Osteoblast (primary cell): ENCODE data around the gene SMARCD3. TPM values are rescaled to one million over a fixed set of nuclear protein-coding genes. Genes with fewer than 3 reads are reported as not detected.

ENCODE experiments used
- DNase-seq: peaks from one replicate; pipeline ENCODE4 v3.0.0; 2011; ENCODE audit warnings: low spot score, mixed read lengths; ENCODE audit not compliant: insufficient read length; ENCODE audit errors: missing footprints
- H2AFZ ChIP-seq: 2 replicates; pipeline ENCODE4 v1.6.0; 2011; ENCODE audit warnings: mild to moderate bottlenecking, low read length
- H3K27ac ChIP-seq: 2 replicates; pipeline ENCODE4 v1.5.1; 2011; ENCODE audit warnings: mild to moderate bottlenecking, low read depth, low read length, moderate library complexity
- H3K27me3 ChIP-seq: 2 replicates; pipeline ENCODE4 v1.6.0; 2012; ENCODE audit warnings: mild to moderate bottlenecking, control low read depth, inconsistent platforms, low read length, moderate library complexity; ENCODE audit not compliant: insufficient read depth
- H3K36me3 ChIP-seq: 2 replicates; pipeline ENCODE4 v1.5.1; 2011; ENCODE audit warnings: mild to moderate bottlenecking, low read length, control low read depth, moderate library complexity; ENCODE audit not compliant: insufficient read depth
- H3K4me1 ChIP-seq: 2 replicates; pipeline ENCODE4 v1.5.1; 2011; ENCODE audit warnings: mild to moderate bottlenecking, low read length, control low read depth, moderate library complexity; ENCODE audit not compliant: insufficient read depth
- H3K4me2 ChIP-seq: 2 replicates; pipeline ENCODE4 v1.6.0; 2011; ENCODE audit warnings: mild to moderate bottlenecking, low read length; ENCODE audit not compliant: insufficient read depth
- H3K4me3 ChIP-seq: fragments of 200-600 bp; sonication (generic); 3 replicates; pipeline ENCODE4 v1.5.1; 2012; ENCODE audit warnings: mild to moderate bottlenecking, low read length, inconsistent platforms; ENCODE audit not compliant: insufficient read depth
- H3K79me2 ChIP-seq: 2 replicates; pipeline ENCODE4 v1.6.0; 2012; ENCODE audit warnings: mild to moderate bottlenecking, low read length, control low read depth, inconsistent platforms; ENCODE audit not compliant: insufficient read depth
- H3K9me3 ChIP-seq: 2 replicates; pipeline ENCODE4 v1.5.1; 2011; ENCODE audit warnings: low read depth, low read length, control low read depth
- H4K20me1 ChIP-seq: 2 replicates; pipeline ENCODE4 v1.6.0; 2012; ENCODE audit warnings: mild to moderate bottlenecking, low read length, control low read depth; ENCODE audit not compliant: insufficient read depth
- CTCF ChIP-seq: IDR thresholded peaks from 2 replicates; pipeline ENCODE4 v1.5.1; 2011; ENCODE audit warnings: mild to moderate bottlenecking, low read depth, low read length, moderate library complexity; ENCODE audit errors: extremely low read depth
- total RNA-seq: library from RNA; depleted of rRNA; stranded (reverse); fragments of >200 nt; gene quantifications from 2 replicates; pipeline ENCODE4 v1.2.3, GENCODE V29; 2012

SMARCD3 gene
- total RNA-seq, 1 donor, result 40.2 TPM

GRCh38 chr7:151274936-151275812 is 26.7 kb upstream of the SMARCD3 start:
- Histone ChIP-seq H3K9me3 (no peaks in the 10 kb centered on the region), H3K4me1 (peaks cover 4% of the 10 kb centered on the region), H3K4me3 (no peak overlapping the region), H3K27me3 (peaks cover 9% of the 10 kb centered on the region), H3K4me2 (no peak overlapping the region), H3K27ac (no peak overlapping the region), H3K79me2 (no peaks in the 10 kb centered on the region), H2AFZ (no peak overlapping the region), H4K20me1 (no peaks in the 10 kb centered on the region), H3K36me3 (no peaks in the 10 kb centered on the region)
- DNase-seq, result no peak
- no peak for TF ChIP-seq CTCF

GRCh38 chr7:151274396-151274795 is 25.9 kb upstream of the SMARCD3 start:
- no peak overlapping the region for H3K4me2 ChIP-seq
- no peak overlapping the region for H2AFZ ChIP-seq
- no peak overlapping the region for H3K27ac ChIP-seq
- H4K20me1 ChIP-seq, result no peaks in the 10 kb centered on the region
- H3K9me3 ChIP-seq, result no peaks in the 10 kb centered on the region
- peaks cover 4% of the 10 kb centered on the region for H3K4me1 ChIP-seq
- DNase-seq, result no peak
- TF ChIP-seq CTCF, result no peak
- H3K4me3 ChIP-seq, result no peak overlapping the region
- no peaks in the 10 kb centered on the region for H3K36me3 ChIP-seq
- no peaks in the 10 kb centered on the region for H3K79me2 ChIP-seq
- H3K27me3 ChIP-seq, result peaks cover 9% of the 10 kb centered on the region

GRCh38 chr7:151273651-151274390 is 25.3 kb upstream of the SMARCD3 start:
- Histone ChIP-seq H3K4me3 (no peak overlapping the region), H2AFZ (no peak overlapping the region), H3K9me3 (no peaks in the 10 kb centered on the region), H3K4me2 (no peak overlapping the region), H3K4me1 (peaks cover 4% of the 10 kb centered on the region), H3K36me3 (no peaks in the 10 kb centered on the region), H4K20me1 (no peaks in the 10 kb centered on the region), H3K27me3 (peaks cover 9% of the 10 kb centered on the region), H3K27ac (no peak overlapping the region), H3K79me2 (no peaks in the 10 kb centered on the region)
- DNase-seq, result no peak
- TF ChIP-seq CTCF, result no peak

GRCh38 chr7:151272877-151273276 is 24.4 kb upstream of the SMARCD3 start:
- H3K4me3 ChIP-seq, result no peak overlapping the region

More at GRCh38 chr7:151272877-151273276, 24.4 kb upstream of the SMARCD3 start:
- no peaks in the 10 kb centered on the region for H4K20me1 ChIP-seq
- no peak overlapping the region for H3K27ac ChIP-seq
- H3K79me2 ChIP-seq, result no peaks in the 10 kb centered on the region
- TF ChIP-seq CTCF, result no peak
- H3K36me3 ChIP-seq, result no peaks in the 10 kb centered on the region
- H3K4me1 ChIP-seq, result peaks cover 4% of the 10 kb centered on the region
- no peak for DNase-seq
- H3K4me2 ChIP-seq, result no peak overlapping the region
- no peaks in the 10 kb centered on the region for H3K9me3 ChIP-seq
- H3K27me3 ChIP-seq, result peaks cover 3% of the 10 kb centered on the region
- no peak overlapping the region for H2AFZ ChIP-seq
